Measurements from ENCODE around the gene KCNQ5. TPM values are rescaled to one million over a fixed set of nuclear protein-coding genes. Genes with fewer than 3 reads are reported as not detected.
A peak's percentile ranks its signal among the peaks of the same experiment; 100 is the strongest.

KCNQ5 gene
- total RNA-seq, 1 experiment from 2014 or later, result 4.8 TPM

DNA sequence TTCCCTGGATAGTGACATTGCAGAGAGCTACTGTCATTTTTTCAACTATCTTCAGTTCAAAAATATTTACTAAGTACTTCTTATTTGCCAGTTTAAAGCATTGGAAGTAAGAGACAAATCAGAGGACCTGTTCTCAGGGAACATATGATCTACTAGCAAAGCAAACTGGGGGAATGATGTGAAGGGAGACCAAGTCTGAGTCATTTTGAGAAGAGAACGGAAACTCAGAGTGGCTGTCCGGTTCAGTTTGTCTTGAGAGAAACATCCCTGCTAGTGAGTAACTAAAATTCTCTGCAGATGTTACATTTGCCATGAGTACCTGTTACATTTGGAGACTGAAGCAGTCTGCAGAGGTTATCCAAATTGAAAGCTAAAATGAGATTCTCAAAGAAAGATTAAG is 118.3 kb downstream of the KCNQ5 start:
- no peak for DNase-seq (ENCODE audit: low read depth)

DNA sequence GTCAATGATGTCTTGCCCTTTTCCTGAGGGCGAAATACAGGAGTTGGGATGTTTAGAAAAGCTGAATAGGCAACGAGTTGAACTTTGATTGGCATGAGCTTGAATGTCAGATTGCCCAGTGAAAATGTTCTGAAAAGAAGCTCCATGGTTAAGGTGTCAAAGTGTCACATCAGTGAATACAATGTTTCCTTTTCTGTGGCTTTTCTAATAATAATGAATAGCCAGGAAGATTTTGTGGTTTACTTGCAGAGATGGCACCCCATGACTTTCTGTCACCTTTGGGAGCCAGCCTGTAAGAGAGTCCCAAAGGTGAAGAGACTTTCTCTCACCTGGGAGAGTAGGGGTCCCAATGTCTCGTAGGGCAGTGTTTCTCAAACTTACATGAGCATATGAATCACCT is 119.2 kb downstream of the KCNQ5 start:
- DNase-seq (ENCODE audit: low read depth), result no peak

DNA sequence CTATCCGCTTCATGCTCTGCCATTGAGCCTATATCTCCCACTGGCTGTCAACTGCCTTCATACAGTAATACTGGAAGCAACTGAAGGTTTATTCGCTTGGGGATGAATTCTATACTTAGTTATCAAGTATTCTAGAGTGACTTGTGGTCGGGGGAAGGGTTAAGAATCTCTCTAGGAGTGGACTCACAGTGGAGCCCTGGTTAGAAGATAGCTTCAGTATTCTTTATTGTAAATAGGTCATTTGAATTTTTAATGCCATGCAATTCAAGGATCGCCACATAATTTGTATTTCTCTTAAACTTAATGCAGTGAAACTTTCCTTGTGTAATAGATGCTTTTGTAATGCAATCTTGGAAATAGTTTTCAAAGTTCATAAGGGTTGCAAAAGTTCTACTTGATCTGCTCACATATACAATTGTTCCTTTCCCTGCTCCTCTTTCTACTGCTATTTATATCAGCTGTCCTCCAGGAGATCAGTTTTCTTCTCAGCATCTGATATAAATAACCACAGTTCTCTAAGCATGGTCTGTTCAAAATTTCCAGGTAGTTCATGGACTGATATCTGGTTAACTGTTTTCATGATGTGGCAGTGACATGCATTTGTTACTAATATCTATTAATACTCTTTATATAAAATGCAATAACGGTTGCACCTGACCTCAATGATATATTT is 120.3 kb downstream of the KCNQ5 start:
- DNase-seq (ENCODE audit: low read depth), result no peak

DNA sequence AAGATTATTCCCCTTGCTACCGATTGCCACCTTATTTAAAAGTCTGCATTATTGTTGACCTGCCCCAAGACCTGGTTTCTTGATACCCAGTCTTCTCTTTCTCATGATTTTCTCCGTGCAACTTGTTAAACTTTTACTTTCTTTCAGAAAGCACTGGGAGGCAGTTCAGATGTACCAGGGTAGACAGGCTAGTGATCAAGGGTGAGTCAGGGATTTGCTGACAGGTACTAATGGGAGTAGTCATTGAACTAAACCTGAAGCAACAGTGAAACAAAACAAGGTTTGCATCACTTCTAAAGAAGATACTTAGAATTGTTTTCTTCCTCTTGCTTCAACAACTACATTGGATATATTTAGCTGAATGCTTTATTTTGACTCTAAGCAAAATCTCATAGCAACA is 124.4 kb downstream of the KCNQ5 start:
- DNase-seq (ENCODE audit: low read depth), result peak; percentile 73

DNA sequence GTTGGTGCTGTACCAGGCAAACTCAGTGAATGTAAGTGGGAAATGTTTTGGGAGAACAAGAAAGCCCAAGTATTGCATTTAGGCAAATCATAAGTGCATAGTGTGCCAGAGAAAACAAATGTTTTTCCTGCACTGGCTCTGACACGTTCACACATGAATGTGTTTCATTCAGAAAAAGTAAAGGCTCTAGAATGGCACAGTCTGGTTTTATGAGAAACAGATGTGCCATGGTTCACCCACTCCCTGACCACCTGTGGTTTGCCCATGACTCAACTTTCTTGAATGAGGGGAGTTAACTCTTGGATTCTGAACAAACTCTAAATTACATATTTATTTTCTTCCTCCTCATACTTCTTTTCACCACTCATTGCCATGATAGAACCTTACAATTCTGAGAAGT is 126.9 kb downstream of the KCNQ5 start:
- DNase-seq (ENCODE audit: low read depth), result peak; percentile 95

DNA sequence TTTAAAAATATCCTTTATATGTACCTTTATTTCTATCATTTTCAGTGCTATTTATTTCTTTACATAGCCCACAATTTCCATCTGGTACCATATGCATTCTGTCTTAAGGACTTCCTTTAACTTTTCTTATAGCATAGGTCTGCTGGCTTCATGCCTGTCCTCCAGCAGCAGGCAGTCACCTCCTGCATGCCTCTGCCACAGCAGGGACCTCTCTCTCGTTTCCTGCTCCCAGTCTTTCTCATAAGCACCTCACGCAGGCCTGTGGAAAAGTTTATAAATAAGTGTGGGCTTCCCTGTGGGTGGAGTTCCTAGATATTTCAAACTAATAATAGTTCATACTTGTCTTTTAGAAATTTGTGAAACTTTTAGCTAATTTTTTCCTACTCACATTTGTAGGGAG is 133.9 kb downstream of the KCNQ5 start:
- no peak for DNase-seq (ENCODE audit: low read depth)

DNA sequence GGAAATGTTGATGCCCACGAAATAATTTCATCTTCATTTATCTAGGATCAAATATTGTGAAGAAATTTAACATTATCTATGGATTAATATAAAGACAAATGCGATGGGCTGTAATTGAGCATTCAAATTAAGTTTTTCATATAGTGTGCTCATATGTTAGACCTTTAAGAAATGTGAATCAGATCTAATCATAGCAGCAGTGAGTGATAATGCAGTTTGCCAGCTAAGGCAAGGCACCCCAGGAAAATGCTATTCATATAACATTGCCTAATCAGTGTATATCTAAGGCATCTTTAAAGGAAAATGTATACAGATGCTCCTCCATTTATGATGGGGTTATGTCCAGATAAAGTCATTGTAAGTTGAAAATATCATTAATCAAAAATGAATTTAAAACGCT is 135.2 kb downstream of the KCNQ5 start:
- DNase-seq (ENCODE audit: low read depth), result no peak

DNA sequence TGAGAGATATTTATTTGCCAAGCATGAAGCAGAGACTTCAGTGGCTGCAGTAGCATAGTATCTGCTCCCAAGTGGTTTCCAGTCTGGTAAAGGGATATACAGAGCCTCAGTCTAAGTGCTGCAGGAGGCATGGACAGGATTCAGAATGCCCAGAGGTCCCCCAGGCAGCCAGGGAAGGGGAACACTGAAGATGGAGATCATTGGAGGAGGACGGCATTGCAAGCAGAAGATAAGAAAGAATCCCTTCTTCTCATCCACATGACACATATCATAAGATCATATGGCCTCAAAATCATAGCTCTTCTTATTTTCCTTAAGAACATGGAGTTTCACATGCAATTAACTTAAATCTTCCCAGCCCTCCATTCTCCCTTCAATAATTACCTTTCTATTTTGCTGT is 136.1 kb downstream of the KCNQ5 start:
- no peak for DNase-seq (ENCODE audit: low read depth)

DNA sequence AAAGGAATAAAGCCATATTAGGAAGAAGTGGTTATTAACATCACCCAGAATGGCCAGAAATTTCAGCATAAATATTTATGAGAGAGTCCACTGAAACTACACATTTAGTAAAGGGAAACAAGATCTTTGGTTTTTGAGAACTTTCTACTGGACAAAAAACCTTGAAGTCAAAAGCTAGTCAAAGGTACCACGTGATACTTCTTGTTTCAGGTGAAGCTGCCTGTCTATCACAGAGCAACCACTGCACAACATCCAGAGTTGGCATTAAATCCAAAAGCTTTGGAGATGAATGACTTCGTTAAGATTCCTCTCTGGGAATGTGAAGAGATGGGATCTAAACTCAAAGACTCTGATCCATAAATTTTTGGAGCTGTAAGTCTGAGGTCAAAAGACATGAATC is 137.0 kb downstream of the KCNQ5 start:
- no peak for DNase-seq (ENCODE audit: low read depth)

DNA sequence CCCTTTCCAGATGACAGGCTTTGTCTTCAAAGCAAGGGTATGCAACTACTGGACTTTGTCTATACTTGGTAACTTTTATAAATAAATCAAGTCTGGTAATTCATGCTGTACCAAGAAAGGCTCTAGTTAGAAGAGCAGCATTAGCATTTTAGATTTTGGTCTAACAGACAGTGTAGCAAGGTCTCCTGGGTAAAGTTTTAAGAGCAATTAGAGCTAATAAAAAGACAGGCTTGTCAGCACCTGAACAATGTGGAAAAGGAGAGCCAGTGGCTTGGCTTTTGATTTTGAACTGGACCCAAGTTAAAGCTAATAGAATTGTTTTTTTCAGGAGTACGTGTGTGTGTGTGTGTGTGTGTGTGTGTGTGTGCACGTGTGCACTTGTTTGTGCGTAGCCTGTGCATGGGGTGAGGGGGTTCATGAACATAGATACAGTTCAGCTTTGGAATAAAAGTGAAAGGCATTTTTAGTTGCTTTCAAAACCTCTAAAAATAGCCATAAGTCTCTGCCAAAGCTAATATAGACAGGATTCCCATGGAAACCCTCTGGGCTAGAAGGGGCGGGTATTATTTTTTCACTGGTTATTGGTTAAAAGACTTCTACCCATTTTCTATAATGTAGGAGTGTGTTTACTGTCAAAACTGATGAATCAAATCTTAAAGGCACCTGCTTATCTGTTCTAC is 138.4 kb downstream of the KCNQ5 start:
- peak; percentile 23 for DNase-seq (ENCODE audit: low read depth)

DNA sequence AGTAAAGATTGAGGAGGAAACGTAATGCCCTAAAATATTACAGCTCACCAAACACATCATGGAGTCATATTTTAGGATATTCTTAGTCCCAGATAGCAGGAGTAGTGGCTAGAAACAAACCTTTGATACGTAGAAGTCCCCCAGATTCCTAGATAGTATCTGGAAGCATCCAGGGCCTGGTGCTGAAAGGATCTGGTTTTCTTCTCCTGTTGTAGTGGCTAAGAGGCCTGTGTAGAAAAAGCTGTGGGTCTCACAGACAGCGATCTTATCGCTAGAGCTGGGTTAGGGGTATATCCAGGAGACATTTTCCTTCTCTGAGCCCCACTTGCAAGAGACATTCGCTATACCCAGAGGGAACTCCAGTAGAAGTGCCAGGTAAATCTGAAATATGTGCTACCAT is 139.9 kb downstream of the KCNQ5 start:
- no peak for DNase-seq (ENCODE audit: low read depth)

DNA sequence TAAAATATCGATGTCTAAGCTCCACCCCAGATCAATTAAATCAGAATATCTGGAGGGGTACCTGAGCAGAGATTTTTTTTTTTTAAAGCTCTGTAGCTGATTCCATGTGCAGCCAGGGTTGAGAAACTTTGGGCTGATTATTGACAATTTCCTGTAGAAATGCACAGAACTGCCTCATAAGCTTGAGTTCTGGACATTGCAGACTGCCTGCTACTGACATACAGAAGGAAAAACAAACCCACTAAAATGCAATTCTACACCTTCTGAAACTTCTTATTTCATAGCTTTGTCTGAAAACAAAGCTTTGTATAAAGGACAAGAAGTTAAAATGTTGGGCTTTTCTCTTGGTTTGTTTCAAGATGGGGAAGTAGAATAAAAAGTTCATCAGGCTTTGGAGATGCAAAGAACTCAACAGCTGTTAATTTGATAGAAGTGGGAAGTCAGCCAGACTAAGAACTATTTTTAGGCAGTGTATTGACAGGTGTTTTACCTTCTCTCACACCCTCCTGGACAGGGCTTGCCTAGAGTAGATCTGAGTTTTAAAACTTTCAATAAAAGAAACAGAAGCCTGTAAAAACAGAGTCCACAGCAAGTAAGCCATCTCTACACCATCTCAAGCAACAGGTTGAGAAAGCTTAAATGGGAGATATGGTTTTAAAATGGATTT is 147.7 kb downstream of the KCNQ5 start:
- no peak for DNase-seq (ENCODE audit: low read depth)

DNA sequence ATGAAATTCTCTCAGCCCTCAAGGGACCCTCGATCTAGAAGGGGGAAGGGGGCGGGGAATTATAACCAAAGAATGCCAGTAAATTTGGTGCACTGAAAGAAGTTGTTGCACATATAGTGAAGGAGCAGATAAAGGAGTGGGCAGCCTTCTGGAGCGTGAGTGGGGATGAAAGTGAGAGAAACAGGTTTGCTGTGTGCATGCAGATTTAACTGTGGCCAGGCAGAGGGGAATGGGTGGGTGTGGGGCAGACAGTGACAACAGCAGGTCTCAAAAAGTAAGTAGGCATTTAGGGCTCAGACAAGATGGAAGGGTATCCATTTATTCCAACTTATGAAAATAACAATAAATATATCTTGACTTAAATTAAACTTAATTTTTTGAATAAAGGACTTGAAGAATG is 149.1 kb downstream of the KCNQ5 start:
- no peak for DNase-seq (ENCODE audit: low read depth)

DNA sequence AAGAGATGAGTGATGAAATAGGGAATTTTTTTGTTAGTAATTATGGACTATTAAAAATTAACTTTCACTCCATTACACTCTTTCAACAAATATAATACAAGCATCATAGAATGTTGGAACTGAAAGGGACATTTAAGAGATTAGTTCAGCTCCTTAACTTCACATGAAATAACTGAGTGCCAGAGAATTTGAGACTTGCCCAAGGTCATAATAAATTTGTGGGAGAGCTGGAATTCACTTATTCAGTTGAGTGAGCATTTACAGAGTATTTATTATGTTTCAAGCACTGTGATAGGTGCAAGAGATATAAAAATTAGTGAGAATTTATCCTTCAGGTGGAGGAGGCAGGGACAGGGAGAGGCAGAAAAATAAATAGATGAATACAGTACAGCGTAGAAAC is 154.6 kb downstream of the KCNQ5 start:
- peak; percentile 69 for DNase-seq (ENCODE audit: low read depth)

DNA sequence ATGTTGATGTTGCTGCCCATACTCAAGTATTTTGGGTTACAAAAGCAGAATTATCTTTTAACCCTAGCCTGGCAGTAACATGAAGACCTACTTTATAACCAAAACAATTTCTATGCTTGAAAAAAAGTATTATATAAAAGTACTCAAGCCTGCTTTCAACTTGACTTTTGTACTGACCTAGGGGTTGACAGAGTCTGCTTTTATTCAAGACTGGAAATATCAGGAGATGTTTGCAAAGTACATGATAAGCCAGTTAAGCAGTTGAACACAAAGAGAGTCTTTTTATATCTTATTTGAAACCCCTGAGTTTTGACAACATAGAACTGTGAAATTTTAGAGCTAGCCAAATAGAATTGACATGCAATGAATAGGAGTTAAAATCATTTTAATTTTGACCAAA is 159.8 kb downstream of the KCNQ5 start:
- no peak for DNase-seq (ENCODE audit: low read depth)

DNA sequence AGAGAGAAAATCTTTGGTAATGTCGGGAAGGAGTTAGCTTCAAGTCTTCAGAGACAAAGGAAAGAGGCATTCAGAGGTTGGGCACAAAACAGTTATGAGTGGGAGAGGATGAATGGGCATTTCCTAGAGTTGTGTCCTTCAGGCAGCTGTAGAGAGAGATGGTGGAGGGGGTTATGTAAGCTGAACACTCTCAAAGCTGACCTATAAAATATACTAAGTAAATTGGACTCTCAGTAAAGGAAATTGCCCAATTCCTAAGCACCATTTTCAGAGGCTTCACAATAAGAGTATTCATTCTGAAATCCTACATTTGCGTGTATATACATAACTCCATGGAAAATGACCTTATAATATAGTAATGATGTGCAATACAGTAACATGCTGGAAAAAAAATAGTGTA is 161.2 kb downstream of the KCNQ5 start:
- no peak for DNase-seq (ENCODE audit: low read depth)

DNA sequence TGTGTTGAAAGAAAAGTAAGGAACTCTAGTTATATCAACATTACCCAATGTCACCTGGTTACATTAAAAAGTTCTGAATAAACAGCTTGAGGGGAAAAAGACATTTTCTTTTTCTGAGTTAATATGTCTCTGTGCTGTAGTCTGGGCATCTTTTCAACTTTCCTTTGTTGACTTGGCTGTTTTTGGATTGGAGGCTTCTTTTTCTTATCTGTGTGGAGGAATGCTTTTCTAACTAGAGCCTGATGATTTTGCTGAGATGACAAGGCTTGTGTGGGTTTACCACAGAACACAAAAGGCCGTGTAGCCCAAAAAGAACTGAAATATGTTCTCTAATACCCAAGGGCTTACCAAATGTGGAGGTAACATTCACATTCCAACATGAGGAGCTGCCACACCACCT is 161.8 kb downstream of the KCNQ5 start:
- peak; percentile 83 for DNase-seq (ENCODE audit: low read depth)

DNA sequence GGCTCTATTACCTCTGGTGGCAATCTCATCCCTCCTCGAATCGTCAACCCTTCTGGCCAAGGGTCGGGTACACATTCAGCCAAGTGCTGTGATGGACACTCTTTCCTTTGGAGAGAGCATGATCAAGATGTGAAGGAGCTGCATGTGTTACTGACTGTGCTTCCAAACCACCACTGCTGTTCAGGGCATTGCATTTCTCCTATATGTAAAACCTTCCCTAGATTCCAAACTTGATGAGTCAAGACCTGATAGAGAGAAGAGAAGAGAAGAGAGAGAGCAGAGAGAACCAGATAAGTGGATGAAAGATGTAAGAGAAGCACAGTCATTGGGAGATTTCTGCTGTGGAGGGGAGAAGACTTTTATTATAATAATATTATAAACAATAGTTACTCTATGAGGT is 162.2 kb downstream of the KCNQ5 start:
- DNase-seq (ENCODE audit: low read depth), result peak; percentile 41

DNA sequence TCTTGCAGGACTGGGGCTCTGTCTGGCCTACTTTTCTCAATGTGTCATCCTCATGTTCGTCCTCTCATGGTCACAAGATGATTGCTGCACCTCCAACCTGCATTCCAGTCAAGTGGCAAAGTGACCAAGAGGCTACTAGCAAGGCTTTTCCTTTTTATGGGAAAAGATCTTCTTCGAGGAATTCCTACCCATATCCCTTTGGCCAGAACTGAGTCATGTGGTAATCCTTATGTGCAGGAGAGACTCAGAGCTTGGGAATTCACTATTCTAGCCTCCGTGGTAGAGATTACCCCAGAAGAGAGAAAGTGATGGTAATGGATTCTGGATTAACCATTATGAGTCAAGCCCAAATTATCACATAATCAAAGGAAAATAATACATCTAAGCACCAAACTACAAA is 162.7 kb downstream of the KCNQ5 start:
- DNase-seq (ENCODE audit: low read depth), result peak; percentile 88

DNA sequence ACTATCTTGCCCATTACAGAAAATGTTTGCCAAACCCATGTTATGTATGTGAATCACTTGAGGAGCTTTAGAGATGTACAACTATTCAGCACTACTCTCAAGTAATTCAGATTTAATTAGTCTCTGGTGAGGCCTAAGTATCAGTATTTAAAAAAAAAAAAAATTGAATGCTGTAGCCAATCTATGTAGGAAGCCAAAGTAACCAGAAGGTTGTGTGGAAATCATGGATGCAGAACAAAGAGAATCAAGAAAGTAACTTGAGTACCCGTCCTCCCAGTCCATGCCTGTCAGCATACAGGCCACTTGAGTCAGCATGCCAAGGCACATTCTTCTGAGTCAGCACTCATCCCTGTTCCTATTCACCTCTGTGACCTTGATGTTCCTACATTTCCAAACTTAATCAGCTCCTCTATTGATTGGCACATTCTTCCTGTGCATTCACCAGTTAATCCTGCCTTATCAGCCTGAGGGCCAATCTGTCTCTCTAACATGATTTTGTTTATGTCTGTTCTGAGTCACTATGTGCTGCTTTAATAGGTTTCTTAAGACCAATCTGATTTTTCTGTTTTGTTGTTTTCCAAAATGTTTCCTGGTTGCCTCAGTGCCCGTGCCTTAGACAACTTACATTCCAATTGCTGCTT is 165.6 kb downstream of the KCNQ5 start:
- DNase-seq (ENCODE audit: low read depth), result peak; percentile 95

DNA sequence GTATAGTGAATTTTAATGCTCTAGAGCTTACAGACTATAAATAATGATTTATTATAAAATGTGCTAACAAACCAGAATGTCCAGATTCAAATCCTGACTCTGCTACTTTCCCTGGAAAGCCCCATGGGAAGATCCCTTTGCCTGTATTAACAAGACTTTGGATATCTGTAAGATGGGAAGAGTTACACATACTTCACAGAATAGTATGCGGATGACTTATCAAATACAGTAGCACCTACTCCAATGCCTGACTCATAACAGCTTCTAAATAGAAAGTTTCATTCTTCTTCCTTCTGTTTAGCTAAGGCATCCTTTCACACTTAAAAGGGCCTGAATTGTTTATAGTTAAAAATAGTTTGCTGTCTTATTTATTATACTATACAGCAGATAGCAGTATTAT is 166.3 kb downstream of the KCNQ5 start:
- peak; percentile 87 for DNase-seq (ENCODE audit: low read depth)

DNA sequence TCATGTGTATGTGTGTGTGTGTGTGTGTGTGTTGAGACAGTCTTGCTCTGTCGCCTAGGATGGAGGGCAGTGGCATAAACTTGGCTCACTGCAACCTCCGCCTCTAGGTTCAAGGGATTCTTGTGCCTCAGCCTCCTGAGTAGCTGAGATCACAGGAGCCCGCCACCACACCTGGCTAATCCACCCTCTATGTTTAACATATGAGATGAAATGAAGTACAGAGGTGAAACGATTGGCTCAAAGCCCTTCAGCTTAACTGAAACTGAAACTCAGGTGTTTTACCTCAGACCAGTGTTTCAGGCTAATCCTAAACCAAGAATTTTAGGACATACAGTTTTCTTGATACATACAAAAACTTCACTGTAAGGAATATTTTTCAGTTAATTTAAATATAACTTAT is 167.3 kb downstream of the KCNQ5 start:
- no peak for DNase-seq (ENCODE audit: low read depth)

DNA sequence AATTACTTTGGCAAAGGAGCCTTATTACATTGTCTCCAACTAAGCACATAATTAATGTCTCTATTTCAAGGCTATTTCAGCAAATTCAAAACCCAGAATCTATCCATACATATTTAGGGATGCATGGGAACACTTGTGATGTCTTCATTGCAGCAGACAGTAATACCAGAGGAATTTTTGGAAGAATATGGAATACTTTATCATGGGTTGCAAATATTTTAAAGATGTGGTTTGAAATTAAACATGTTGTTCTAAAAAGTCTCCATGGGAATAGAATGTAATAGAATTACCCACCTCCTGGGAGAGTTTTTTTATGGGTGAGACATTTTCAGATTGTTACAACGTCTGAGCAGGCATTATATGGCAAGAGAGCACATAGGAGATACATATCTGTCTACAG is 170.8 kb downstream of the KCNQ5 start:
- no peak for DNase-seq (ENCODE audit: low read depth)

All from M059J (cell line).